ENCODE results near the gene MTHFD2.
A peak's percentile ranks its signal among the peaks of the same experiment; 100 is the strongest.
"Not testable (repeated sequence)": the region's sequence is repeated elsewhere in the genome, so short reads cannot be mapped to it uniquely, and the experiment has no call there.

The MTHFD2 gene

GRCh38 chr2:74227646-74228045 is 29.2 kb downstream of the MTHFD2 start:
- ATAC-seq (replicated peaks), result no peak
- Mint-ChIP-seq H3K27me3 (no peaks in the 10 kb centered on the region), H3K9me3 (no peaks in the 10 kb centered on the region), H3K36me3 (peaks cover 9 to 42% of the 10 kb centered on the region in 2 donors), H3K4me1 (peaks cover 0 to 7% of the 10 kb centered on the region in 2 donors), H3K27ac (no peak overlapping the region), H3K4me3 (no peak overlapping the region)
- no peak for DNase-seq

- Mint-ChIP-seq H3K4me1 (peaks cover 0 to 5% of the 10 kb centered on the region in 2 donors), H3K27ac (no peak overlapping the region), H3K27me3 (no peaks in the 10 kb centered on the region), H3K9me3 (no peaks in the 10 kb centered on the region), H3K4me3 (no peak overlapping the region), H3K36me3 (peaks cover 9 to 36% of the 10 kb centered on the region in 2 donors)
- DNase-seq (no peak), ATAC-seq (replicated peaks) (no peak)
These were observed 30.4 kb downstream of the MTHFD2 start for GRCh38 chr2:74228772-74229171.

- DNase-seq; H3K27ac Mint-ChIP-seq; H3K4me1 Mint-ChIP-seq; H3K27me3 Mint-ChIP-seq; H3K4me3 Mint-ChIP-seq; ATAC-seq (replicated peaks); H3K9me3 Mint-ChIP-seq: not testable (repeated sequence)
- H3K36me3 Mint-ChIP-seq, result peaks cover 9 to 29% of the 10 kb centered on the region in 2 donors
These were observed 31.4 kb downstream of the MTHFD2 start for GRCh38 chr2:74229865-74230264.

- no peak overlapping the region for H3K27ac Mint-ChIP-seq
These were observed 34.0 kb downstream of the MTHFD2 start for GRCh38 chr2:74232426-74232825.

GRCh38 chr2:74233648-74234047 is 35.2 kb downstream of the MTHFD2 start:
- Mint-ChIP-seq H3K27me3 (no peaks in the 10 kb centered on the region), H3K27ac (no peak overlapping the region), H3K4me3 (no peak overlapping the region), H3K4me1 (no peaks in the 10 kb centered on the region), H3K36me3 (peaks cover 6 to 8% of the 10 kb centered on the region in 2 donors), H3K9me3 (no peaks in the 10 kb centered on the region)
- DNase-seq (no peak), ATAC-seq (replicated peaks) (no peak)

More at GRCh38 chr2:74232426-74232825, 34.0 kb downstream of the MTHFD2 start:
- Mint-ChIP-seq H3K27me3 (no peaks in the 10 kb centered on the region), H3K9me3 (no peaks in the 10 kb centered on the region), H3K36me3 (peaks cover 8 to 14% of the 10 kb centered on the region in 2 donors), H3K4me3 (no peak overlapping the region), H3K4me1 (no peaks in the 10 kb centered on the region)
- no peak for ATAC-seq (replicated peaks)
- no peak for DNase-seq

- no peaks in the 10 kb centered on the region for H3K4me1 Mint-ChIP-seq
- ATAC-seq (replicated peaks) (no peak), DNase-seq (no peak)
- H3K36me3 Mint-ChIP-seq, result peaks cover 4 to 6% of the 10 kb centered on the region in 2 donors
- H3K27me3 Mint-ChIP-seq, result no peaks in the 10 kb centered on the region
- no peak overlapping the region for H3K27ac Mint-ChIP-seq
- H3K4me3 Mint-ChIP-seq, result no peak overlapping the region
- no peaks in the 10 kb centered on the region for H3K9me3 Mint-ChIP-seq
These were observed 36.6 kb downstream of the MTHFD2 start for GRCh38 chr2:74235041-74235440.

- no peaks in the 10 kb centered on the region for H3K27me3 Mint-ChIP-seq
- no peak overlapping the region for H3K27ac Mint-ChIP-seq
- H3K4me1 Mint-ChIP-seq, result peaks cover 0 to 3% of the 10 kb centered on the region in 2 donors
- ATAC-seq (replicated peaks) (no peak), DNase-seq (no peak)
- no peaks in the 10 kb centered on the region for H3K9me3 Mint-ChIP-seq
- peaks cover 0 to 6% of the 10 kb centered on the region in 2 donors for H3K36me3 Mint-ChIP-seq
- no peak overlapping the region for H3K4me3 Mint-ChIP-seq
These were observed 40.5 kb downstream of the MTHFD2 start for GRCh38 chr2:74238879-74239278.

GRCh38 chr2:74239346-74239745 is 40.9 kb downstream of the MTHFD2 start:
- H3K4me1 Mint-ChIP-seq, result peaks cover 0 to 3% of the 10 kb centered on the region in 2 donors
- DNase-seq (no peak), ATAC-seq (replicated peaks) (no peak)
- H3K9me3 Mint-ChIP-seq, result no peaks in the 10 kb centered on the region
- H3K36me3 Mint-ChIP-seq, result peaks cover 0 to 6% of the 10 kb centered on the region in 2 donors
- H3K27ac Mint-ChIP-seq, result no peak overlapping the region
- H3K4me3 Mint-ChIP-seq, result no peak overlapping the region
- H3K27me3 Mint-ChIP-seq, result no peaks in the 10 kb centered on the region

- Mint-ChIP-seq H3K4me3 (no peak overlapping the region), H3K27me3 (no peaks in the 10 kb centered on the region), H3K9me3 (no peaks in the 10 kb centered on the region), H3K27ac (no peak overlapping the region), H3K36me3 (peaks cover 0 to 2% of the 10 kb centered on the region in 2 donors), H3K4me1 (peaks cover 0 to 3% of the 10 kb centered on the region in 2 donors)
- no peak for ATAC-seq (replicated peaks)
- DNase-seq, result no peak
These were observed 44.1 kb downstream of the MTHFD2 start for GRCh38 chr2:74242354-74243071.

GRCh38 chr2:74244286-74244685 is 45.9 kb downstream of the MTHFD2 start:
- no peak overlapping the region for H3K4me3 Mint-ChIP-seq
- H3K4me1 Mint-ChIP-seq, result peaks cover 0 to 3% of the 10 kb centered on the region in 2 donors
- peaks cover 0 to 2% of the 10 kb centered on the region in 2 donors for H3K36me3 Mint-ChIP-seq
- ATAC-seq (replicated peaks), result no peak
- no peaks in the 10 kb centered on the region for H3K27me3 Mint-ChIP-seq
- DNase-seq, result no peak
- H3K9me3 Mint-ChIP-seq, result no peaks in the 10 kb centered on the region
- no peak overlapping the region for H3K27ac Mint-ChIP-seq

- no peak overlapping the region for H3K27ac Mint-ChIP-seq
- H3K9me3 Mint-ChIP-seq, result no peaks in the 10 kb centered on the region
- peaks cover 0 to 5% of the 10 kb centered on the region in 2 donors for H3K4me1 Mint-ChIP-seq
- peaks cover 0 to 2% of the 10 kb centered on the region in 2 donors for H3K36me3 Mint-ChIP-seq
- DNase-seq, result no peak
- ATAC-seq (replicated peaks), result no peak
- H3K27me3 Mint-ChIP-seq, result no peaks in the 10 kb centered on the region
- H3K4me3 Mint-ChIP-seq, result no peak overlapping the region
These were observed 48.2 kb downstream of the MTHFD2 start for GRCh38 chr2:74246496-74247195.

GRCh38 chr2:74249406-74250122 is 51.1 kb downstream of the MTHFD2 start:
- H3K27ac Mint-ChIP-seq, result no peak overlapping the region
- no peak for DNase-seq
- no peaks in the 10 kb centered on the region for H3K9me3 Mint-ChIP-seq
- H3K36me3 Mint-ChIP-seq, result peaks cover 5 to 8% of the 10 kb centered on the region in 2 donors
- ATAC-seq (replicated peaks), result no peak
- no peak overlapping the region for H3K4me3 Mint-ChIP-seq
- no peaks in the 10 kb centered on the region for H3K27me3 Mint-ChIP-seq
- H3K4me1 Mint-ChIP-seq, result peaks cover 0 to 2% of the 10 kb centered on the region in 2 donors

- peaks cover 5 to 8% of the 10 kb centered on the region in 2 donors for H3K36me3 Mint-ChIP-seq
- no peaks in the 10 kb centered on the region for H3K9me3 Mint-ChIP-seq
- peak; percentile 18 for DNase-seq
- H3K27me3 Mint-ChIP-seq, result no peaks in the 10 kb centered on the region
- H3K4me3 Mint-ChIP-seq, result no peak overlapping the region
- H3K4me1 Mint-ChIP-seq, result peaks cover 0 to 2% of the 10 kb centered on the region in 2 donors
- ATAC-seq (replicated peaks), result peak; percentile 80 to 83
- H3K27ac Mint-ChIP-seq, result no peak overlapping the region
These were observed 51.8 kb downstream of the MTHFD2 start for GRCh38 chr2:74250189-74250631.

GRCh38 chr2:74252036-74252435 is 53.6 kb downstream of the MTHFD2 start:
- H3K4me3 Mint-ChIP-seq, result no peak overlapping the region
- no peaks in the 10 kb centered on the region for H3K27me3 Mint-ChIP-seq
- peak overlapping the region; percentile 27 for H3K27ac Mint-ChIP-seq
- no peaks in the 10 kb centered on the region for H3K9me3 Mint-ChIP-seq
- DNase-seq, result no peak
- ATAC-seq (replicated peaks), result no peak
- peaks cover 5 to 8% of the 10 kb centered on the region in 2 donors for H3K36me3 Mint-ChIP-seq
- H3K4me1 Mint-ChIP-seq, result peaks cover 0 to 2% of the 10 kb centered on the region in 2 donors

All from stimulated activated naive B cell treated with anti-CD40 and anti-IgM and Interleukin-4, amounts not matched to agents 10 μg/mL and 1 μg/mL and 100 μg/mL, for 72 hours (primary cell).